ENCODE data around the gene LRCOL1. TPM values are rescaled to one million over a fixed set of nuclear protein-coding genes. Genes with fewer than 3 reads are reported as not detected.

LRCOL1 gene
- total and polyA plus RNA-seq, 2 of the 8 experiments (the other 6 are each of a cell fraction or from before 2014, with no cell fraction given), result not detected

- TF ChIP-seq CTCF (IDR thresholded peaks at IDR 0.05; ENCODE audit: control extremely low read depth in 1 of 3, insufficient read depth in 1 of 3, low read depth in 1 of 3, low read length in 3 of 3) (no peak), CHD1 (IDR thresholded peaks at IDR 0.05; ENCODE audit: low read depth, low read length) (no peak), SP1 (IDR thresholded peaks at IDR 0.05; ENCODE audit: low read depth, low read length) (no peak)
Observed at GRCh38 chr12:132578826-132579225, 31.6 kb downstream of the LRCOL1 start (continued).

Measured in H1 (cell line).